ENCODE data around the gene MAPK11. TPM values are rescaled to one million over a fixed set of nuclear protein-coding genes. Genes with fewer than 3 reads are reported as not detected.

The MAPK11 gene
- total RNA-seq, 1 experiment from 2014 or later = 5.5 TPM

DNA sequence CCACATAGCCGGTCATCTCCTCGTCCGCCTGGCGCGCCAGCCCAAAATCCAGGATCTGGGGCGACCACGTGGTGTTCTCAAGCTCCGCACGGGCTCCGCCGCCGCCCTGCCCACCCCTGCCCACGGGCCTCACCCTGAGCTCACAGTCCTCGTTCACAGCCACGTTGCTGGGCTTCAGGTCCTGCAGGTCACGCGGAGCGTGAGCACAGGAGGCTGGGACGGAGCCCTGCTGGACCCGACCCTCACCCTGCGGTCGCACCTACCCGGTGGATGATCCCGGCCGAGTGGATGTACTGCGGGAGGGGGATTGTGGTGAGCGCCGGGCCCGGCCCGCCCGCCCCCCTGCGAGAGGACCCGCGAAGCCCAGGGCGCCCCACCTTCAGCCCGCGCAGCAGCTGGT is 3.2 kb downstream of the MAPK11 start:
- Histone ChIP-seq H3K4me2 (no peak overlapping the region), H3K4me1 (replicated peaks; ENCODE audit: insufficient read depth) (peaks cover 53% of the 10 kb centered on the region), H2AFZ (no peak overlapping the region), H3K27ac (no peak overlapping the region), H3K36me3 (ENCODE audit: low read depth) (no peaks in the 10 kb centered on the region), H3K79me2 (ENCODE audit: low read depth) (no peaks in the 10 kb centered on the region), H4K20me1 (ENCODE audit: insufficient read depth) (0 out of 2 replicates have a peak, but pooled peaks cover under 1% of the 10 kb centered on the region), H3K9me2 (ENCODE audit: insufficient read depth) (no peaks in the 10 kb centered on the region), H3K4me3 (no peak overlapping the region), H3K9me3 (ENCODE audit: insufficient read depth, low read depth) (no peaks in the 10 kb centered on the region), H3K27me3 (ENCODE audit: insufficient read depth, low read depth) (no peaks in the 10 kb centered on the region), H3F3A (ENCODE audit: insufficient read depth, low read depth) (peaks cover 42% of the 10 kb centered on the region)
- POLR2A ChIA-PET (ENCODE audit: unreplicated experiment) = no interaction called here
- BruUV-seq (replicated peaks) = no TSS peak
- no peak for DNase-seq
- intact Hi-C loops (cut with micrococcal nuclease; ENCODE audit: unreplicated experiment) = no loop called here
- CTCF ChIA-PET = no interaction called here
- TF ChIP-seq, protein P1, sequence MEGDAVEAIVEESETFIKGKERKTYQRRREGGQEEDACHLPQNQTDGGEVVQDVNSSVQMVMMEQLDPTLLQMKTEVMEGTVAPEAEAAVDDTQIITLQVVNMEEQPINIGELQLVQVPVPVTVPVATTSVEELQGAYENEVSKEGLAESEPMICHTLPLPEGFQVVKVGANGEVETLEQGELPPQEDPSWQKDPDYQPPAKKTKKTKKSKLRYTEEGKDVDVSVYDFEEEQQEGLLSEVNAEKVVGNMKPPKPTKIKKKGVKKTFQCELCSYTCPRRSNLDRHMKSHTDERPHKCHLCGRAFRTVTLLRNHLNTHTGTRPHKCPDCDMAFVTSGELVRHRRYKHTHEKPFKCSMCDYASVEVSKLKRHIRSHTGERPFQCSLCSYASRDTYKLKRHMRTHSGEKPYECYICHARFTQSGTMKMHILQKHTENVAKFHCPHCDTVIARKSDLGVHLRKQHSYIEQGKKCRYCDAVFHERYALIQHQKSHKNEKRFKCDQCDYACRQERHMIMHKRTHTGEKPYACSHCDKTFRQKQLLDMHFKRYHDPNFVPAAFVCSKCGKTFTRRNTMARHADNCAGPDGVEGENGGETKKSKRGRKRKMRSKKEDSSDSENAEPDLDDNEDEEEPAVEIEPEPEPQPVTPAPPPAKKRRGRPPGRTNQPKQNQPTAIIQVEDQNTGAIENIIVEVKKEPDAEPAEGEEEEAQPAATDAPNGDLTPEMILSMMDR (conservative IDR thresholded peaks at IDR 0.05) = no peak
- no peak for TF ChIP-seq EZH2 (IDR thresholded peaks at IDR 0.05; ENCODE audit: low read depth)

DNA sequence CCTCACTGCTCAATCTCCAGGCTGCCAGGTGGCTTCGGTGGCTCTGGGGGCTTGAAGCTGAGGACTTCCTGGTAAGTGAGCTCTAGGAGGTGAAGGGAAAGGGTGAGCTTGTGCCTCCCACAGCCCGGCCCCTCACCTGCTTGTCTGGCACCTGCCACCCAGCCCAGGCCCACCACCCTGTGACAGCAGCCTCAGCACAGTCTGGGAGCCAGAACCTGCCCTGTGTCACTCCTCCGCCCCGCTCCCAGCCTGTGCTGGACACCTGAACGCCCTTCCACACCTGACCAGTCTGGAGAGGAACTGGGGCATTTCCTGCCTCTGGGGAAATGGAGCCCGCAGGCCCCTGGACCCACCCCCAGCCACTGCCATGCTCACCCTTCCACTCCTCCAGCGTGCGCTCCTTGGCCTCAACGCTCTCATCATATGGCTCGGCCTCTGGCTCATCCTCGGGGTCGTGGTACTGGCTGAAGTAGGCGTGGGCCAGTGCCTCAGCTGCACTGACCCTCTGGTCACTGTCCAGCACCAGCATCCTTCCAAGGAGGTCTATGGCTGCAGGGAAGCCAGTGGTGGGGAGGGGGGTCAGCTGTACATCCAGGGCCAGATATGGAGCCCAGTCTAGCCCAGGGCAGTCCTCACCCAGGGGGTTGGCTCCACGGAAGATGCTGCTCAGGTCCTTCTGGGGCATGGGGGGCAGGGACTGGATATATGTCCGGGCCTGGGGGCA is 5.1 kb downstream of the MAPK11 start:
- no peak overlapping the region for H2AFZ ChIP-seq
- no peak for TF ChIP-seq EZH2 (IDR thresholded peaks at IDR 0.05; ENCODE audit: low read depth)
- TF ChIP-seq, protein P1 (conservative IDR thresholded peaks at IDR 0.05) = no peak
- peaks cover 5% of the 10 kb centered on the region for H3K79me2 ChIP-seq (ENCODE audit: low read depth)
- H4K20me1 ChIP-seq (ENCODE audit: insufficient read depth) = no peaks in the 10 kb centered on the region
- H3K9me3 ChIP-seq (ENCODE audit: insufficient read depth, low read depth) = no peaks in the 10 kb centered on the region
- ChIA-PET CTCF (no interaction called here), POLR2A (ENCODE audit: unreplicated experiment) (no interaction called here)
- BruUV-seq (replicated peaks) = no TSS peak
- H3K9me2 ChIP-seq (ENCODE audit: insufficient read depth) = no peaks in the 10 kb centered on the region
- H3K27me3 ChIP-seq (ENCODE audit: insufficient read depth, low read depth) = no peaks in the 10 kb centered on the region
- no peak overlapping the region for H3K27ac ChIP-seq
- DNase-seq = no peak
- H3K4me1 ChIP-seq (replicated peaks; ENCODE audit: insufficient read depth) = peaks cover 43% of the 10 kb centered on the region
- intact Hi-C loops (cut with micrococcal nuclease; ENCODE audit: unreplicated experiment) = no loop called here
- no peak overlapping the region for H3K4me3 ChIP-seq
- no peak overlapping the region for H3K4me2 ChIP-seq
- no peaks in the 10 kb centered on the region for H3K36me3 ChIP-seq (ENCODE audit: low read depth)
- peaks cover 30% of the 10 kb centered on the region for H3F3A ChIP-seq (ENCODE audit: insufficient read depth, low read depth)

GRCh38 chr22:50264104-50264745 is 6.0 kb downstream of the MAPK11 start:
- intact Hi-C loops (cut with micrococcal nuclease; ENCODE audit: unreplicated experiment) = no loop called here
- Histone ChIP-seq H3K27ac (no peak overlapping the region), H3K27me3 (ENCODE audit: insufficient read depth, low read depth) (no peaks in the 10 kb centered on the region), H2AFZ (no peak overlapping the region), H3K4me1 (replicated peaks; ENCODE audit: insufficient read depth) (peaks cover 43% of the 10 kb centered on the region), H3K4me2 (no peak overlapping the region), H3K36me3 (ENCODE audit: low read depth) (no peaks in the 10 kb centered on the region), H3K79me2 (ENCODE audit: low read depth) (peaks cover 11% of the 10 kb centered on the region), H3K9me3 (ENCODE audit: insufficient read depth, low read depth) (no peaks in the 10 kb centered on the region), H3K4me3 (no peak overlapping the region), H3F3A (ENCODE audit: insufficient read depth, low read depth) (peaks cover 23% of the 10 kb centered on the region), H4K20me1 (ENCODE audit: insufficient read depth) (no peaks in the 10 kb centered on the region; the same call in 1 of the 2 replicates), H3K9me2 (ENCODE audit: insufficient read depth) (no peaks in the 10 kb centered on the region)
- no peak for TF ChIP-seq EZH2 (IDR thresholded peaks at IDR 0.05; ENCODE audit: low read depth)
- TF ChIP-seq, protein P1 (conservative IDR thresholded peaks at IDR 0.05) = no peak
- CTCF ChIA-PET = no interaction called here
- BruUV-seq (replicated peaks) = no TSS peak
- no peak for DNase-seq
- POLR2A ChIA-PET (ENCODE audit: unreplicated experiment) = no interaction called here

Measured in PC-9 (cell line).